C4-2B (cell line): ENCODE results near the gene PLEKHH3.

ENCODE experiments used
- CTCF ChIP-seq: fragments of 450-650 bp; conservative IDR thresholded peaks from 2 replicates; pipeline ENCODE4 v1.5.1; 2017; ENCODE audit warnings: mild to moderate bottlenecking
- ZFX ChIP-seq: fragments of 450-650 bp; IDR thresholded peaks from 2 replicates; pipeline ENCODE4 v1.6.1; 2017

GRCh38 chr17:42686520-42687128 is 9.8 kb upstream of the PLEKHH3 start:
- no peak for TF ChIP-seq CTCF
- TF ChIP-seq ZFX, result no peak
